Measurements from ENCODE around the gene PPP1R14C. TPM values are rescaled to one million over a fixed set of nuclear protein-coding genes. Genes with fewer than 3 reads are reported as not detected.

Gene PPP1R14C
- total and polyA plus RNA-seq, 2 experiments from 2014 or later, result 2.1 to 5.2 TPM

- no peaks in the 10 kb centered on the region for H3K9me2 ChIP-seq (replicated peaks; ENCODE audit: insufficient read depth)
- H3K4me3 ChIP-seq, result no peak overlapping the region
- no peaks in the 10 kb centered on the region for H3K27me3 ChIP-seq
- no peaks in the 10 kb centered on the region for H3K79me2 ChIP-seq
- no peak overlapping the region for H2AFZ ChIP-seq
- peaks cover 22% of the 10 kb centered on the region for H3K4me1 ChIP-seq (ENCODE audit: insufficient read depth)
- TF ChIP-seq CTCF (IDR thresholded peaks at IDR 0.05; ENCODE audit: poor library complexity), result no peak
- TF ChIP-seq EZH2 (IDR thresholded peaks at IDR 0.05; ENCODE audit: borderline replicate concordance), result no peak
- TF ChIP-seq EZH2phosphoT487 (IDR thresholded peaks at IDR 0.05; ENCODE audit: low read depth, severe bottlenecking, unreplicated experiment), result no peak
- DNase-seq (ENCODE audit: low spot score), result peak; percentile 74
- H3K4me2 ChIP-seq, result peak overlapping the region; percentile 19
- H4K20me1 ChIP-seq (ENCODE audit: insufficient read depth, poor library complexity, severe bottlenecking), result no peaks in the 10 kb centered on the region
- H3K36me3 ChIP-seq (replicated peaks; ENCODE audit: insufficient read depth, low read depth), result no peaks in the 10 kb centered on the region
- peak overlapping the region; percentile 88 for H3K27ac ChIP-seq
- 53% methylated on average over 9 of the region's 9 CpGs for WGBS (ENCODE audit: low lambda C conversion rate, missing lambda C conversion rate)
- H3K9me3 ChIP-seq (ENCODE audit: low read depth), result no peaks in the 10 kb centered on the region
These were observed 59.0 kb downstream of the PPP1R14C start for GRCh38 chr6:150201772-150202329.

- Histone ChIP-seq H4K20me1 (ENCODE audit: insufficient read depth, poor library complexity, severe bottlenecking) (no peaks in the 10 kb centered on the region), H3K9me3 (ENCODE audit: low read depth) (no peaks in the 10 kb centered on the region), H3K9me2 (replicated peaks; ENCODE audit: insufficient read depth) (no peaks in the 10 kb centered on the region), H3K4me2 (peak overlapping the region; percentile 19), H3K36me3 (replicated peaks; ENCODE audit: insufficient read depth, low read depth) (no peaks in the 10 kb centered on the region), H3K27ac (peak overlapping the region; percentile 88), H3K27me3 (no peaks in the 10 kb centered on the region), H2AFZ (no peak overlapping the region), H3K4me3 (no peak overlapping the region), H3K4me1 (ENCODE audit: insufficient read depth) (peaks cover 19% of the 10 kb centered on the region), H3K79me2 (no peaks in the 10 kb centered on the region)
- TF ChIP-seq EZH2phosphoT487 (IDR thresholded peaks at IDR 0.05; ENCODE audit: low read depth, severe bottlenecking, unreplicated experiment) (no peak), EZH2 (IDR thresholded peaks at IDR 0.05; ENCODE audit: borderline replicate concordance) (no peak), CTCF (IDR thresholded peaks at IDR 0.05; ENCODE audit: poor library complexity) (no peak)
- WGBS (ENCODE audit: low lambda C conversion rate, missing lambda C conversion rate), result 86% methylated on average over 8 of the region's 8 CpGs
- DNase-seq (ENCODE audit: low spot score), result peak; percentile 44
These were observed 59.6 kb downstream of the PPP1R14C start for GRCh38 chr6:150202404-150202803.

- no peaks in the 10 kb centered on the region for H3K9me2 ChIP-seq (replicated peaks; ENCODE audit: insufficient read depth)
- no peak overlapping the region for H3K4me2 ChIP-seq
- no peak overlapping the region for H2AFZ ChIP-seq
- H3K4me3 ChIP-seq, result no peak overlapping the region
- peaks cover 19% of the 10 kb centered on the region for H3K4me1 ChIP-seq (ENCODE audit: insufficient read depth)
- TF ChIP-seq EZH2phosphoT487 (IDR thresholded peaks at IDR 0.05; ENCODE audit: low read depth, severe bottlenecking, unreplicated experiment) (no peak), EZH2 (IDR thresholded peaks at IDR 0.05; ENCODE audit: borderline replicate concordance) (no peak), CTCF (IDR thresholded peaks at IDR 0.05; ENCODE audit: poor library complexity) (no peak)
- H3K27ac ChIP-seq, result peak overlapping the region; percentile 88
- no peaks in the 10 kb centered on the region for H3K27me3 ChIP-seq
- no peaks in the 10 kb centered on the region for H4K20me1 ChIP-seq (ENCODE audit: insufficient read depth, poor library complexity, severe bottlenecking)
- H3K36me3 ChIP-seq (replicated peaks; ENCODE audit: insufficient read depth, low read depth), result no peaks in the 10 kb centered on the region
- H3K9me3 ChIP-seq (ENCODE audit: low read depth), result no peaks in the 10 kb centered on the region
- H3K79me2 ChIP-seq, result no peaks in the 10 kb centered on the region
- WGBS (ENCODE audit: low lambda C conversion rate, missing lambda C conversion rate), result 90% methylated on average over 3 of the region's 3 CpGs
- DNase-seq (ENCODE audit: low spot score), result no peak
These were observed 60.1 kb downstream of the PPP1R14C start for GRCh38 chr6:150202934-150203333.
